HEK293 (cell line): ENCODE results near the gene SLC25A22.

Source experiments
- CTCF ChIA-PET: fragments of 350-600 bp; formaldehyde crosslinking; extraction: SDS; loops from one replicate; lab custom pipeline; 2021; ENCODE audit warnings: antibody characterized with exemption; lab: Yijun Ruan, JAX
- POLR2A ChIA-PET: fragments of 300-600 bp; formaldehyde crosslinking; extraction: SDS; loops from one replicate; lab custom pipeline; 2020; ENCODE audit warnings: antibody characterized with exemption, inconsistent platforms; lab: Yijun Ruan, JAX
- H3K27ac ChIP-seq: fragments of 200-500 bp; sonication (Bioruptor generic); 2 replicates; pipeline ENCODE4 v1.5.1; 2014; ENCODE audit warnings: low read depth, low read length, control low read depth, inconsistent platforms; ENCODE audit errors: extremely low read depth
- H3K36me3 ChIP-seq, 2 experiments: fragments of 200-500 bp in 1 of 2; sonication (Bioruptor generic) in 1 of 2; 1 replicate in 1 of 2; 2 replicates in 1 of 2; pipeline ENCODE4 v1.5.1; 2014 to 2017; ENCODE audit warnings: inconsistent platforms in 2 of 2, low read length in 2 of 2; ENCODE audit not compliant: control insufficient read depth in 2 of 2, insufficient read depth in 1 of 2
- H3K4me1 ChIP-seq: fragments of 200-500 bp; sonication (Bioruptor generic); 2 replicates; pipeline ENCODE4 v1.5.1; 2014; ENCODE audit warnings: mild to moderate bottlenecking, low read length, inconsistent platforms; ENCODE audit not compliant: control insufficient read depth, insufficient read depth
- H3K4me3 ChIP-seq: 2 replicates; pipeline ENCODE4 v1.5.1; 2011; ENCODE audit warnings: low read depth, mild to moderate bottlenecking, control low read depth, low read length, moderate library complexity
- H3K9me3 ChIP-seq: fragments of 200-500 bp; sonication (Bioruptor generic); 2 replicates; pipeline ENCODE4 v1.5.1; 2014; ENCODE audit warnings: low read depth, low read length, inconsistent platforms; ENCODE audit not compliant: control insufficient read depth, insufficient read depth
- BCL11B ChIP-seq: fragments of 450-650 bp; formaldehyde crosslinking; IDR thresholded peaks from 2 replicates; pipeline ENCODE4 v1.5.1; 2016; ENCODE audit warnings: low read depth, missing biosample characterization, missing genetic modification characterization
- KLF1 ChIP-seq: fragments of 450-650 bp; formaldehyde crosslinking; IDR thresholded peaks from 2 replicates; pipeline ENCODE4 v1.5.1; 2016; ENCODE audit warnings: missing biosample characterization, missing genetic modification characterization
- KLF10 ChIP-seq: fragments of 450-650 bp; IDR thresholded peaks from 2 replicates; pipeline ENCODE4 v1.5.1; 2018; ENCODE audit warnings: missing biosample characterization, mild to moderate bottlenecking, missing genetic modification characterization
- SP2 ChIP-seq: fragments of 450-650 bp; formaldehyde crosslinking; IDR thresholded peaks from 2 replicates; pipeline ENCODE4 v1.5.1; 2016; ENCODE audit warnings: missing biosample characterization, missing genetic modification characterization
- ZBTB48 ChIP-seq: fragments of 450-650 bp; formaldehyde crosslinking; IDR thresholded peaks from 2 replicates; pipeline ENCODE4 v1.5.1; 2016; ENCODE audit warnings: missing biosample characterization, missing genetic modification characterization
- ZFHX2 ChIP-seq: fragments of 450-650 bp; formaldehyde crosslinking; conservative IDR thresholded peaks from 2 replicates; pipeline ENCODE4 v1.5.1; 2016; ENCODE audit warnings: missing biosample characterization, missing genetic modification characterization
- ZIC2 ChIP-seq: fragments of 450-650 bp; formaldehyde crosslinking; IDR thresholded peaks from 2 replicates; pipeline ENCODE4 v1.5.1; 2016; ENCODE audit warnings: missing biosample characterization, missing genetic modification characterization
- ZNF112 ChIP-seq: fragments of 450-650 bp; formaldehyde crosslinking; IDR thresholded peaks from 2 replicates; pipeline ENCODE4 v1.5.0; 2017; ENCODE audit warnings: missing biosample characterization, missing genetic modification characterization
- ZNF350 ChIP-seq: fragments of 450-650 bp; formaldehyde crosslinking; IDR thresholded peaks from 2 replicates; pipeline ENCODE4 v1.5.0; 2017; ENCODE audit warnings: missing biosample characterization, mild to moderate bottlenecking, missing genetic modification characterization
- ZNF366 ChIP-seq: fragments of 450-650 bp; formaldehyde crosslinking; conservative IDR thresholded peaks from 2 replicates; pipeline ENCODE4 v1.5.1; 2016; ENCODE audit warnings: missing biosample characterization, missing genetic modification characterization
- ZNF423 ChIP-seq: fragments of 450-650 bp; formaldehyde crosslinking; IDR thresholded peaks from 2 replicates; pipeline ENCODE4 v1.5.1; 2016; ENCODE audit warnings: missing biosample characterization, missing genetic modification characterization
- ZNF600 ChIP-seq: fragments of 450-650 bp; formaldehyde crosslinking; IDR thresholded peaks from 2 replicates; pipeline ENCODE4 v1.5.1; 2016; ENCODE audit warnings: missing biosample characterization, missing genetic modification characterization
- ZNF629 ChIP-seq: fragments of 450-650 bp; formaldehyde crosslinking; IDR thresholded peaks from 2 replicates; pipeline ENCODE4 v1.5.1; 2017; ENCODE audit warnings: missing biosample characterization, missing genetic modification characterization
- ZNF701 ChIP-seq: fragments of 450-650 bp; formaldehyde crosslinking; IDR thresholded peaks from 2 replicates; pipeline ENCODE4 v1.5.1; 2016; ENCODE audit warnings: missing biosample characterization, missing genetic modification characterization
- TF ChIP-seq, protein P1 (sequence below): fragments of 450-650 bp; formaldehyde crosslinking; IDR thresholded peaks from 2 replicates; pipeline ENCODE4 v1.5.1; 2016; ENCODE audit warnings: missing biosample characterization, missing genetic modification characterization
- TF ChIP-seq, protein P2 (sequence below): fragments of 450-650 bp; formaldehyde crosslinking; IDR thresholded peaks from 2 replicates; pipeline ENCODE4 v1.5.1; 2016; ENCODE audit warnings: missing biosample characterization, missing genetic modification characterization
- TF ChIP-seq, protein P3 (sequence below): fragments of 450-650 bp; formaldehyde crosslinking; IDR thresholded peaks from 2 replicates; pipeline ENCODE4 v1.5.1; 2017; ENCODE audit warnings: missing biosample characterization, missing genetic modification characterization
- TF ChIP-seq, protein P4 (sequence below): fragments of 450-650 bp; formaldehyde crosslinking; IDR thresholded peaks from 2 replicates; pipeline ENCODE4 v1.5.1; 2016; ENCODE audit warnings: missing biosample characterization, missing genetic modification characterization
- TF ChIP-seq, protein P5 (sequence below): fragments of 450-650 bp; formaldehyde crosslinking; IDR thresholded peaks from 2 replicates; pipeline ENCODE4 v1.5.1; 2016; ENCODE audit warnings: missing biosample characterization, missing genetic modification characterization

The SLC25A22 gene

DNA sequence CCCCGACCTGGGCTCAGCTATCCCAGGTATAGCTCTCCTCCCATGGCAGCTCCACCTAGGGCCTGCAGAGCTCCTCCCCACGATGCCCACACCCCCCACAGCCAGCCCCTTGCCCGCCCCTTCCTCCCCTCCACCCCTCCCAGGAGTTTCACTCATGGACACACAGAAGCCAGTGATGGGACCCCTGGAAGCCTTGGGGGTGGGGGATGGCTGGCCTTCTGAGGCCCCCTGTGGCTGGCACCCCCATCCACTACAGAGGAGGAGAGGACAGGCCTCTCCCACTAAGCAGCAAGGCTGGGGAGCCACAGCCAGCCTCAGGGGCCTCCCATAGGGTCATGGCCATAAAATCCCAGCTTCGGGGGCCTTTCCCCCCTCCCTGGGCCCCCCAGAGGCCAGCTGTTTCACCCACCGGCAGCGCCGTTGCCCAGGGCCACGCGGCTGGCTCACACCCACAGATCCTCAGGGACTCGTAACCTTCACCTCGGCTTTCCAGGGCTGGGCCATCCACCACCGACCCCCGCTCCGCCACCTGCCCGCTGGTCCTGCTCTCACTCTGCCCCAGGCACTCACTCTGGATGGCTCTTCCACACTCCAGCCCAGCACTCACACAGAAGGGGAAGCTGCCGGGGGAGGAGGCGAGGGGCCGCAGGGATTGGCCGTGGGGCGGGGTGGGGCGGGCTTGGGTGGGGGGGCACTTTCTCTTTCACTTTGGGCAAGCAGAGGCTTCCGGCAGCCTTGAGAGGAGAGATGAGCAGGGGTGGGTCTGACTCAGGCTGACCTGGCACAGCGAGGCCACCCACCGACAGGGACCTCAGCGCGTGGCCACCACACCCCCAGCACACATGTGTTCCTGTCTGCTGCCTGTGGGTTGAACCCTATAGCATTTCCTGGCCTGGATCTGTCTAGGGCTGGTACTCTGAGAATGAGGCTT lies 2.2 kb downstream of the SLC25A22 start (continued):
- peak; percentile 47 for TF ChIP-seq ZFHX2 (tag by site-specific recombination)
- TF ChIP-seq, protein P1, sequence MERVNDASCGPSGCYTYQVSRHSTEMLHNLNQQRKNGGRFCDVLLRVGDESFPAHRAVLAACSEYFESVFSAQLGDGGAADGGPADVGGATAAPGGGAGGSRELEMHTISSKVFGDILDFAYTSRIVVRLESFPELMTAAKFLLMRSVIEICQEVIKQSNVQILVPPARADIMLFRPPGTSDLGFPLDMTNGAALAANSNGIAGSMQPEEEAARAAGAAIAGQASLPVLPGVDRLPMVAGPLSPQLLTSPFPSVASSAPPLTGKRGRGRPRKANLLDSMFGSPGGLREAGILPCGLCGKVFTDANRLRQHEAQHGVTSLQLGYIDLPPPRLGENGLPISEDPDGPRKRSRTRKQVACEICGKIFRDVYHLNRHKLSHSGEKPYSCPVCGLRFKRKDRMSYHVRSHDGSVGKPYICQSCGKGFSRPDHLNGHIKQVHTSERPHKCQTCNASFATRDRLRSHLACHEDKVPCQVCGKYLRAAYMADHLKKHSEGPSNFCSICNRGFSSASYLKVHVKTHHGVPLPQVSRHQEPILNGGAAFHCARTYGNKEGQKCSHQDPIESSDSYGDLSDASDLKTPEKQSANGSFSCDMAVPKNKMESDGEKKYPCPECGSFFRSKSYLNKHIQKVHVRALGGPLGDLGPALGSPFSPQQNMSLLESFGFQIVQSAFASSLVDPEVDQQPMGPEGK: peak; percentile 91; the same call in 1 of the 2 replicates
- TF ChIP-seq ZNF701 (tag by site-specific recombination): no peak
- peak; percentile 23; the same call in 1 of the 2 replicates for TF ChIP-seq SP2 (tag by site-specific recombination)
- TF ChIP-seq ZNF600 (tag by site-specific recombination): peak; percentile 84
- TF ChIP-seq, protein P2, sequence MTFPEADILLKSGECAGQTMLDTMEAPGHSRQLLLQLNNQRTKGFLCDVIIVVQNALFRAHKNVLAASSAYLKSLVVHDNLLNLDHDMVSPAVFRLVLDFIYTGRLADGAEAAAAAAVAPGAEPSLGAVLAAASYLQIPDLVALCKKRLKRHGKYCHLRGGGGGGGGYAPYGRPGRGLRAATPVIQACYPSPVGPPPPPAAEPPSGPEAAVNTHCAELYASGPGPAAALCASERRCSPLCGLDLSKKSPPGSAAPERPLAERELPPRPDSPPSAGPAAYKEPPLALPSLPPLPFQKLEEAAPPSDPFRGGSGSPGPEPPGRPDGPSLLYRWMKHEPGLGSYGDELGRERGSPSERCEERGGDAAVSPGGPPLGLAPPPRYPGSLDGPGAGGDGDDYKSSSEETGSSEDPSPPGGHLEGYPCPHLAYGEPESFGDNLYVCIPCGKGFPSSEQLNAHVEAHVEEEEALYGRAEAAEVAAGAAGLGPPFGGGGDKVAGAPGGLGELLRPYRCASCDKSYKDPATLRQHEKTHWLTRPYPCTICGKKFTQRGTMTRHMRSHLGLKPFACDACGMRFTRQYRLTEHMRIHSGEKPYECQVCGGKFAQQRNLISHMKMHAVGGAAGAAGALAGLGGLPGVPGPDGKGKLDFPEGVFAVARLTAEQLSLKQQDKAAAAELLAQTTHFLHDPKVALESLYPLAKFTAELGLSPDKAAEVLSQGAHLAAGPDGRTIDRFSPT (tag by site-specific recombination): no peak
- TF ChIP-seq, protein P3, sequence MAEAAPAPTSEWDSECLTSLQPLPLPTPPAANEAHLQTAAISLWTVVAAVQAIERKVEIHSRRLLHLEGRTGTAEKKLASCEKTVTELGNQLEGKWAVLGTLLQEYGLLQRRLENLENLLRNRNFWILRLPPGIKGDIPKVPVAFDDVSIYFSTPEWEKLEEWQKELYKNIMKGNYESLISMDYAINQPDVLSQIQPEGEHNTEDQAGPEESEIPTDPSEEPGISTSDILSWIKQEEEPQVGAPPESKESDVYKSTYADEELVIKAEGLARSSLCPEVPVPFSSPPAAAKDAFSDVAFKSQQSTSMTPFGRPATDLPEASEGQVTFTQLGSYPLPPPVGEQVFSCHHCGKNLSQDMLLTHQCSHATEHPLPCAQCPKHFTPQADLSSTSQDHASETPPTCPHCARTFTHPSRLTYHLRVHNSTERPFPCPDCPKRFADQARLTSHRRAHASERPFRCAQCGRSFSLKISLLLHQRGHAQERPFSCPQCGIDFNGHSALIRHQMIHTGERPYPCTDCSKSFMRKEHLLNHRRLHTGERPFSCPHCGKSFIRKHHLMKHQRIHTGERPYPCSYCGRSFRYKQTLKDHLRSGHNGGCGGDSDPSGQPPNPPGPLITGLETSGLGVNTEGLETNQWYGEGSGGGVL (tag by site-specific recombination): peak; percentile 62; the same call in 1 of the 2 replicates
- peak; percentile 17; the same call in 1 of the 2 replicates for TF ChIP-seq KLF10
- no peak for TF ChIP-seq ZNF350 (tag by site-specific recombination)

DNA sequence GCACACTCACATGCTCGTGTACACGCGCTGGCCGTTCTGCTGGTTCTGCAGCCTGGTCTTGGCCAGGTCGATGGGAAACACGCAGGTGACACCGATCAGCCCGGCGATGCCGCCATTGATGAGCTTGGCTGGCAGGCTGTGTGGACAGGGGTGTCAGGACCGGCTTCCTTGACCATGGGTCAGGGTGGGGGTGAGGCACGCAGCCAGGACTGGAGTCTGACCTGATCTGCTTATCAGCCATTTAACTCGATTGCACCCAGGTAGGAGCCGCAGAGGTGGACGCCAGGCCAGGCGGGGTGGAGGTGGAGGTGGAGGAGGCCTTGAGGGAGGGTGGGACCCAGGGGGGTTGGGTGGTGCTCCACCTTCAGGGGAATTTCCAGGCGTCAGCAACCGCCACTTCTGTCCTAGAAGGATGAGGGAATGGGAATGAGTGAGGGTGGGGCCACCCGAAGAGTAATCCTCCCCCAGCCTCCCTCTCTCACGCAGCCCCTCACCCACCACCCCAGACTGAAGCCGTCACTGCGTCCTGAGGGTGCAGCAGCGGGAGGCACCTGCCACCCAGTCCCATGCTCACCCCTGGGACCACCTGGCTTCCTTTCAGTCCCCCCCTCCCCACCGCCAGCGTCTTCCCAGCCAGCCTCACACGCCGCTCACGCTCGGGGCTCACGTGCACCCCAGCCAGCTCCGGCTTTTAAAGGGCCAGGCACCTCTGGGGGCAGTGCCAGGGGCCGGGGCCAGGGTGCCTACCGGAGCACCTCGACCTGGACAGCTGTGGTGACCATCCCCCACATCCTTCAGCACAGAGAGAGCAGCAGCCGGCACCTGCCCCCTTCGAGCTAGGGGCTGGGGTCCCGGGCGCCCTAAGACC lies 3.1 kb downstream of the SLC25A22 start:
- no peaks in the 10 kb centered on the region for H3K9me3 ChIP-seq
- POLR2A ChIA-PET: interaction anchor here (0.5 to 1.7 kb wide), 4 partner anchors 17 to 71 kb away, joined by 3 to 4 read pairs (median 3); partner anchors contain the start of gene PNPLA2
- no peak overlapping the region for H3K27ac ChIP-seq
- peaks cover 6% of the 10 kb centered on the region for H3K4me1 ChIP-seq
- H3K36me3 ChIP-seq: peaks cover 0 to 45% of the 10 kb centered on the region in 2 experiments; a peak in 1 of 3 replicates
- H3K4me3 ChIP-seq: no peak overlapping the region; the same call in 1 of the 2 replicates
- CTCF ChIA-PET: interaction anchor here (0.7 kb wide), 1 partner anchor 67 kb away, joined by 4 read pairs; no protein-coding TSS in a partner anchor
- TF ChIP-seq, protein P4, sequence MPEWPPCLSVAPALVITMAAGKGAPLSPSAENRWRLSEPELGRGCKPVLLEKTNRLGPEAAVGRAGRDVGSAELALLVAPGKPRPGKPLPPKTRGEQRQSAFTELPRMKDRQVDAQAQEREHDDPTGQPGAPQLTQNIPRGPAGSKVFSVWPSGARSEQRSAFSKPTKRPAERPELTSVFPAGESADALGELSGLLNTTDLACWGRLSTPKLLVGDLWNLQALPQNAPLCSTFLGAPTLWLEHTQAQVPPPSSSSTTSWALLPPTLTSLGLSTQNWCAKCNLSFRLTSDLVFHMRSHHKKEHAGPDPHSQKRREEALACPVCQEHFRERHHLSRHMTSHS (tag by site-specific recombination): no peak
- TF ChIP-seq ZNF629 (tag by site-specific recombination): no peak
- no peak for TF ChIP-seq ZIC2
- peak; percentile 51 for TF ChIP-seq KLF1 (tag by site-specific recombination)
- TF ChIP-seq ZNF112 (tag by site-specific recombination): no peak
- TF ChIP-seq, protein P5, sequence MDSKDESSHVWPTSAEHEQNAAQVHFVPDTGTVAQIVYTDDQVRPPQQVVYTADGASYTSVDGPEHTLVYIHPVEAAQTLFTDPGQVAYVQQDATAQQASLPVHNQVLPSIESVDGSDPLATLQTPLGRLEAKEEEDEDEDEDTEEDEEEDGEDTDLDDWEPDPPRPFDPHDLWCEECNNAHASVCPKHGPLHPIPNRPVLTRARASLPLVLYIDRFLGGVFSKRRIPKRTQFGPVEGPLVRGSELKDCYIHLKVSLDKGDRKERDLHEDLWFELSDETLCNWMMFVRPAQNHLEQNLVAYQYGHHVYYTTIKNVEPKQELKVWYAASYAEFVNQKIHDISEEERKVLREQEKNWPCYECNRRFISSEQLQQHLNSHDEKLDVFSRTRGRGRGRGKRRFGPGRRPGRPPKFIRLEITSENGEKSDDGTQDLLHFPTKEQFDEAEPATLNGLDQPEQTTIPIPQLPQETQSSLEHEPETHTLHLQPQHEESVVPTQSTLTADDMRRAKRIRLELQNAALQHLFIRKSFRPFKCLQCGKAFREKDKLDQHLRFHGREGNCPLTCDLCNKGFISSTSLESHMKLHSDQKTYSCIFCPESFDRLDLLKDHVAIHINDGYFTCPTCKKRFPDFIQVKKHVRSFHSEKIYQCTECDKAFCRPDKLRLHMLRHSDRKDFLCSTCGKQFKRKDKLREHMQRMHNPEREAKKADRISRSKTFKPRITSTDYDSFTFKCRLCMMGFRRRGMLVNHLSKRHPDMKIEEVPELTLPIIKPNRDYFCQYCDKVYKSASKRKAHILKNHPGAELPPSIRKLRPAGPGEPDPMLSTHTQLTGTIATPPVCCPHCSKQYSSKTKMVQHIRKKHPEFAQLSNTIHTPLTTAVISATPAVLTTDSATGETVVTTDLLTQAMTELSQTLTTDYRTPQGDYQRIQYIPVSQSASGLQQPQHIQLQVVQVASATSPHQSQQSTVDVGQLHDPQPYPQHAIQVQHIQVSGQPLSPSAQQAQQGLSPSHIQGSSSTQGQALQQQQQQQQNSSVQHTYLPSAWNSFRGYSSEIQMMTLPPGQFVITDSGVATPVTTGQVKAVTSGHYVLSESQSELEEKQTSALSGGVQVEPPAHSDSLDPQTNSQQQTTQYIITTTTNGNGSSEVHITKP: no peak
- peak; percentile 25; the same call in 1 of the 2 replicates for TF ChIP-seq ZBTB48 (tag by site-specific recombination)
- TF ChIP-seq ZNF423 (tag by site-specific recombination): peak; percentile 32; the same call in 1 of the 2 replicates
- 0 out of 2 replicates have a peak, but pooled peaks have one; percentile 19 for TF ChIP-seq BCL11B (tag by site-specific recombination)
- TF ChIP-seq ZNF366 (tag by site-specific recombination): no peak
- TF ChIP-seq, protein P2 (tag by site-specific recombination): peak; percentile 52; the same call in 1 of the 2 replicates
